Raji (cell line): Measurements from ENCODE around the gene POLR3E.

ENCODE experiments used
- POLR2A ChIP-seq: IDR thresholded peaks from 2 replicates; pipeline ENCODE4 v1.6.1; 2011; ENCODE audit warnings: low read depth, low read length, control low read depth; ENCODE audit not compliant: insufficient read depth

The POLR3E gene

DNA sequence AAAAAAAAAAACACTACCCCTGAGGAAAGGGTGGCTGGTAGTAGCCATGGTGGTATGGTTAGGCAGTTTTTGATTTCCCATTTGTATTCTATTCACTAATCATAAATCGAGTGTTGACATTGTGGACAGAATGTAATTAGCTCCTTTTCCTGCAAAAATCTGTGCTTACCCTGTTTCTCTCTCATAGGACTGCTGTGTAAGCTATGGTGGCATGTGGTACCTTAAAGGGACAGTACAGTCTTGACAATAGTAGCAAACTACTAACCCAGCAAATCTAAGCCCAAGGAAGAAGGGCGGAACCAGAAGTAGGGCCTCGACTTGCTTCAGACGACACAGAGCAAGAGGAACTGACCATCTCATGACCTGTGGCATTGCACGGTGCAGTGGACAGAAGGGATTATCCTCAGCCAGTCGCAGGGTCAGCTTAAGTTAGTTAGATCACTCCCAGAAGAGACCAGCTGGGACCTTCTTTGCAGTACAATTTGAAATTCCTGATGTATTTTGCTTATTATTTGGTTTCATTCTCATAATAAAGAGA lies 36.3 kb downstream of the POLR3E start:
- TF ChIP-seq POLR2A, result no peak

DNA sequence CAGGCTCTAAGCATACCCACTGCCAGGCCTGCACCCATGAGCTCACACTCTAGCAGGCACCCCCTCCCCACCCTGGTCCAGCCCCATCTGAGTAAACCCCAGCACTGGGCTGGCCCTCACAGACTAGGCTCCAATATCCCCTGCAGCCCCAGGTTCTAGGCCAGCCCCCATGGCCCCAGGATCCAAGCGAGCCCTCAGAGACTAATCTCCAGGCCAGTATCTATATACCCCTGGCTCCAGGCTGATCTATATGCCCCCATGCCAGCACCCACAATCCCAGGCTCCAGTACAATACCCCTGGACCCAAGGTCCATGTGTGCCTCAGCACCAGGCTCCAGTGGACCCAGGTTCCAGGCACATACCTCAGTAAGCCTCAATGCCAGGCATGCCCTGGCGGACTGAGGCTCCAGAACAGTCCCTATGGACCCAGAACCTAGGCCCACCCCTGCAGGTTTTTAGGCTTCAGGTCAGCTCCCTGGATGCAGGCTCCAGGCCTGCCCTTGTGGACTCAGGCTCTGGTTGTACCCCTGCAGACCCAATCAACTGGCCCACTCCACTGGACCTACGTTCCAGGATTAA lies 38.5 kb downstream of the POLR3E start:
- TF ChIP-seq POLR2A, result no peak

GRCh38 chr16:22336581-22336980 lies 39.4 kb downstream of the POLR3E start:
- no peak for TF ChIP-seq POLR2A

GRCh38 chr16:22337045-22337444 lies 39.8 kb downstream of the POLR3E start:
- TF ChIP-seq POLR2A, result no peak

- TF ChIP-seq POLR2A, result no peak
Observed at GRCh38 chr16:22337849-22338635, 40.8 kb downstream of the POLR3E start.

DNA sequence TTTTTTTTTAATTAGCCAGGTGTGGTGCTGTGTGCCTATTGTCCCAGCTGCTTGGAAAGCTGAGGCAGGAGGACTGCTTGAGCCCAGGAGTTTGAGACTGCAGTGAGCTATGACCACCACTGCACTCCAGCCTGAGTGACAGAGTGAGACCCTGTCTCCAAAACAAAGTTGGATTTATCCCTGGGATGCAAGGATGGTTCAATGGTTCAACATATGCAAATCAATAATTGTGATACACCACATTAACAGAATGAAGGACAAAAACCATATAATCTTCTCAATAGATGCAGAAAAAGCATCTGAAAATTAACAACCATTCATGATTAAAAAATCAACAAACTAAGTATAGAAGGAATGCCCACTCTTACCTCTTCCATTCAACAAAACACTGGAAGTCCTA lies 43.7 kb downstream of the POLR3E start:
- no peak for TF ChIP-seq POLR2A

DNA sequence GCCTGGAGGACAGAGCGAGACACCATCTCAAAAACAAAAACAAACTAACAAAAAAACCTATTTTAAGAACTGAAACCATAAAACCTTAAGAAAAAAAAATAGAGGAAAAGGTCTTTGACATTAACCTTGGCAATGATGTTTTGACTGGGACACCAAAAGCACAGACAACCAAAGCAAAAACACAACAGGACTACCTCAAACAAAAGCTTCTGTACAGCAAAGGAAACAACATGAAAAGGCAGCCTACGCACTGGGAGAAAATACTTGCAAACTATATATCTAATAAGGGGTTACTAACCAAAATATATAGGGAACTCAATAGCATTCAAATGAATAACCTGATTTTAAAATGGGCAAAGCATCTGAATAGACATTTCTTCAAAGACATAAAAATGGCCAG lies 44.9 kb downstream of the POLR3E start:
- TF ChIP-seq POLR2A, result no peak

DNA sequence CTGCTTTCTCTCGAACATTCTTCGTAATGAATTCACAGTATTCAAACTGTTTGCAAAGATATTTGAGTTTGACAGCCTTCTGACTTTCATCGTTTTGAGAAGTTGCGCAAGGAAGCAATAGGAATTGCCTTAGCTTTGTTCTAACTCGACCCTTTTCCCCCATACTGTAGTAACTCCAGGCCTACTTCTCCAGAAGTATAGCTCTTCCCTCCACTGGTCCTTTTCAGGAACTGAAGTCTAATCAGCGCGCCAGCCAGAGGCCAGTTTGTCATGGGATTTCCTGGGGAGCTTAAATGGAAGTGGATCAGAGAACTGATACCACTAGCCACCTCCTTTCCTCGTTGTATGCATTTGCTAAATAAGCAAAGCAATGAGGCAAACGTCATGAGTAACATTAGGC lies 49.3 kb downstream of the POLR3E start:
- TF ChIP-seq POLR2A, result no peak

DNA sequence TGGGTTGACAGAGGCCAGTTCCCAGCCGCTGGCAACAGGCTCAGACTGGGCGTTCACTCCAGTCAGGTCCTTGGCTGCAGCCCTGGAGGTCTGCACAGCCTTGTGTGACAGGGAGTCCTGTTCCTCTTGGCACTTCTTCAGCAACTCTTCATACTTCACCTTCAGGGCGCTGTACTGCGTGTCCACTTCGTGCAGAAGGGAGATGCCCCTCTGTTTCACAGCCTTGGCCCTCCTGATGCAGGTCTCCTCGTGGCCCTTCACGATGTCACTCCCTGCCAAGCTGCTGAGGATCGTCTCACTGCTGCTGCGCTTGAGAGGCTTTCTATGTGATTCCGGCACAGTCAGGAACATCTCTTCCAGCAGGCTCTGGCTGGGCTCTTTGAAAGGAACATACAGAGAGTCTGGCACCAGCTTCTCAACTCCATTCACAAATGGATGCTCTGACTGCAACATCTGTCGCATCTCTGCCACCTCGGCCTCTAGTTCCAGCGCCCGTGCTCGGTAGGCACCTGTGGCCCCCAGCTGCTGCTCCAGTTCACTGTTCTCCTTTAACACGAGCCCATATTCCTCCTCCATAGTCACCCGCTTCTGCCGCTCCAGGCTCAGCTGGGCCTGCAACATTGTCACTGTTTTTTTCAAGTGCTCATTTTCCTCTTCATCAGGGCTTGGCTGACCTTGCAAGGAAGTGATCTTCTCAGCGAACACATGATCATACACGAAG lies 50.1 kb downstream of the POLR3E start:
- no peak for TF ChIP-seq POLR2A

DNA sequence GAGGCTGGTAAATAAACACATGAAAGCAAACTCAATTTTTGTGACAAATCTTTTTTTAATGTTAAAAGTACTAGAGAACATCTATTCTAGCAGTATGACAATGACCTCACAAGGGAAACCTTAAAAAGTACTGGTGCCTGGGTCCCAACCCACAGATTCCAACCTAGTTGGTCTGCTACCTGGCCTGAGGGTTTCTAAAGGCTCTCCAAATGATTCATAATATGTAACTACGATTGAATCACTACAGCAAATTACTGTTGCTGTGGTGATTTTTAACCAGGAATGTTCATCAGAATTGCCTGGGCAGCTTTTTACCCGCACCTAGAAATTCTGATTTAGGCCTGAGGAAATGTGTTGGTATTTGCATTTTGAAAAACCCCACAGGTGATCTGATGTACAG lies 51.1 kb downstream of the POLR3E start:
- no peak for TF ChIP-seq POLR2A

DNA sequence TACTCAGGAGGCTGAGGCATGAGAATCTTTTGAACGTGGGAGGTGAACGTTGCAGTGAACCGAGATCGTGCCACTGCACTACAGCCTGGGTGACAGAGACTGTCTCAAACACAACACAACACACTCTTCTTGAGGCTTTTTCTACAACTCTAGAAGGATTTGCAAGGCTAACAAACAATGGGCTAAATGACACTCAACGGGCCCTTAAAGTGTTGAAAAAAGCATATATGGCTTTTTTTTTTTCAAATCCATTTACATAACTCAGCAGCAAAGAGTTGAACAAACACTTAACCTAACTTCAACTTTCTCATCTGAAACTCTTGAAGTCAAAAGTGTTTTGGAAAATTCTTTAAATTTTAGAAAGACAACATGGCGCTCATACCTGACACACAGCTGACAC lies 54.9 kb downstream of the POLR3E start:
- TF ChIP-seq POLR2A, result no peak

DNA sequence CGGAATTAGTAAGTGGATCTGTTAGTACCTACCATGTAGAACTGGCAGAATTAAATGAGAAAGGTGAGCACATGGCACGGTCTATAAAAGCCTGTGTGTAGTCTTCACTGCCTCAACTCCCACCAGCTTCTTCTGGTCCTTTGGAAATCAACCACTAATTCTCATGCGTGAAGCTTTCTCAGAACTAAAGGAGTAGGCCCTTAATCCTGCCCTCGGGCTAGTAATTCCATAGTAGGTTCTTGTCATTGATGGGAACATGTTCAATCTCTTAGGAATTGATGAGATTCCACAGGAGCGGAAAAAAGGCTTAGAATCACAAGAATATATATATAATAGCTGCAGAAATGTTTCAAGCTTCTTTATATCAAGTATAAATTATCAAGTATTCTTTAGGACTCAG lies 55.5 kb downstream of the POLR3E start:
- no peak for TF ChIP-seq POLR2A

GRCh38 chr16:22353191-22353919 lies 56.1 kb downstream of the POLR3E start:
- no peak for TF ChIP-seq POLR2A

GRCh38 chr16:22353933-22354541 lies 56.8 kb downstream of the POLR3E start:
- no peak for TF ChIP-seq POLR2A

DNA sequence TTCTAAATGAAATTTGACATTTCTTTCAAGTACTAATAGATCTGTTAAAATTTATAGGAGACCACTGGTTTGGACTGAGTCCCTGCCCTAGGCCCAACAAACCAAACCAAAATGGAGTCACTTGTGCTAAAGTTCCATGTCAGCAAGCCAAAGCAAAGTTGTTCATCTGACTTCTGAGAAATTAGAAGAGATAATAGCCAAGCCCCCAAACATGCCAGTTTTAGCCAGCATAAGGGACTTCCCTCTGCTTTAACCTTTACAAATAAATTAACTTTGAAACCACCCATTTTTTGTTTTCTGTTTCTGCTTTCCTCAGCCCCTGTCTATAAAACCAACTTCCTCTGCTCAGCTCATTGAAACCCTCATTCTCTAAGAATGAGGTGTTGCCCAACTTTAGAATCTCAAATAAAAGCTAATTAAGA lies 58.3 kb downstream of the POLR3E start:
- TF ChIP-seq POLR2A, result no peak
